Trophoblast cell (in vitro differentiated cells and primary cell): Measurements from ENCODE around the gene SUSD1.
"Not testable (repeated sequence)": the region's sequence is repeated elsewhere in the genome, so short reads cannot be mapped to it uniquely, and the experiment has no call there.

Experiments
- DNase-seq, 2 donors: peaks; one replicate each; pipeline ENCODE4 v3.0.0-alpha.2; 2016
- H2AFZ ChIP-seq: 2 replicates; pipeline ENCODE4 v1.6.1; 2013; ENCODE audit warnings: low read length, moderate library complexity, mild to moderate bottlenecking; ENCODE audit not compliant: insufficient read depth, poor library complexity
- H2AK5ac ChIP-seq: 2 replicates; pipeline ENCODE4 v1.6.1; 2013; ENCODE audit warnings: mild to moderate bottlenecking, low read length
- H2BK120ac ChIP-seq: 2 replicates; pipeline ENCODE4 v1.6.1; 2013; ENCODE audit warnings: low read length, mild to moderate bottlenecking, moderate library complexity; ENCODE audit not compliant: insufficient read depth, poor library complexity
- H2BK12ac ChIP-seq: 2 replicates; pipeline ENCODE4 v1.6.1; 2013; ENCODE audit warnings: mild to moderate bottlenecking, low read length, moderate library complexity
- H2BK5ac ChIP-seq: 2 replicates; pipeline ENCODE4 v1.6.1; 2013; ENCODE audit warnings: low read length, low read depth, moderate library complexity, mild to moderate bottlenecking; ENCODE audit not compliant: poor library complexity
- H3K14ac ChIP-seq: 2 replicates; pipeline ENCODE4 v1.6.1; 2013; ENCODE audit warnings: mild to moderate bottlenecking, low read length
- H3K18ac ChIP-seq: 2 replicates; pipeline ENCODE4 v1.6.1; 2013; ENCODE audit warnings: mild to moderate bottlenecking, low read length
- H3K23ac ChIP-seq: 2 replicates; pipeline ENCODE4 v1.6.1; 2013; ENCODE audit warnings: low read length
- H3K27ac ChIP-seq: 2 replicates; pipeline ENCODE4 v1.5.1; 2013; ENCODE audit warnings: low read depth, mild to moderate bottlenecking, inconsistent platforms, low read length, moderate library complexity
- H3K27me3 ChIP-seq: 2 replicates; pipeline ENCODE4 v1.6.1; 2013; ENCODE audit warnings: inconsistent platforms, mild to moderate bottlenecking, low read length, moderate library complexity; ENCODE audit not compliant: insufficient read depth
- H3K36me3 ChIP-seq, 2 experiments: 1 replicate in 1 of 2; 2 replicates in 1 of 2; pipeline ENCODE4 v1.6.1; 2013; ENCODE audit warnings: low read length in 2 of 2, mild to moderate bottlenecking in 2 of 2, moderate library complexity in 1 of 2; ENCODE audit not compliant: insufficient read depth in 2 of 2, control insufficient read depth in 1 of 2
- H3K4ac ChIP-seq: 2 replicates; pipeline ENCODE4 v1.6.1; 2013; ENCODE audit warnings: low read depth, mild to moderate bottlenecking, low read length, moderate library complexity
- H3K4me1 ChIP-seq, 2 experiments: 1 replicate in 1 of 2; 2 replicates in 1 of 2; pipeline ENCODE4 v1.6.1; 2013; ENCODE audit warnings: low read length in 2 of 2, mild to moderate bottlenecking in 2 of 2, moderate library complexity in 1 of 2; ENCODE audit not compliant: insufficient read depth in 2 of 2, control insufficient read depth in 1 of 2
- H3K4me2 ChIP-seq: 2 replicates; pipeline ENCODE4 v1.6.1; 2013; ENCODE audit warnings: inconsistent platforms, mild to moderate bottlenecking, low read length, moderate library complexity
- H3K4me3 ChIP-seq: 2 replicates; pipeline ENCODE4 v1.5.1; 2013; ENCODE audit warnings: mild to moderate bottlenecking, low read depth, low read length, inconsistent platforms
- H3K79me1 ChIP-seq: one replicate; pipeline ENCODE4 v1.6.1; 2013; ENCODE audit warnings: low read length
- H3K79me2 ChIP-seq: 2 replicates; pipeline ENCODE4 v1.6.1; 2013; ENCODE audit warnings: low read length, mild to moderate bottlenecking; ENCODE audit not compliant: control insufficient read depth, insufficient read depth, poor library complexity
- H3K9ac ChIP-seq: 2 replicates; pipeline ENCODE4 v1.6.1; 2013; ENCODE audit warnings: mild to moderate bottlenecking, low read length
- H3K9me3 ChIP-seq: 2 replicates; pipeline ENCODE4 v1.6.1; 2013; ENCODE audit warnings: low read depth, mild to moderate bottlenecking, control low read depth, inconsistent platforms, low read length; ENCODE audit not compliant: insufficient read depth
- H4K12ac ChIP-seq: 2 replicates; pipeline ENCODE4 v1.6.1; 2013; ENCODE audit warnings: low read depth, mild to moderate bottlenecking, low read length, moderate library complexity
- H4K8ac ChIP-seq: 2 replicates; pipeline ENCODE4 v1.6.1; 2013; ENCODE audit warnings: low read depth, mild to moderate bottlenecking, low read length, moderate library complexity
- H4K91ac ChIP-seq: one replicate; pipeline ENCODE4 v1.6.1; 2013; ENCODE audit warnings: low read depth, mild to moderate bottlenecking, low read length, moderate library complexity
- WGBS: extraction: QIAGEN DNeasy Blood & Tissue Kit; methylation state at CpG from one replicate; pipeline ENCODE4 v1.1.7; 2013; ENCODE audit warnings: missing lambda C conversion rate; ENCODE audit not compliant: insufficient read length, insufficient coverage; ENCODE audit errors: extremely low coverage; 5-methylcytosine and 5-hydroxymethylcytosine counted together

The SUSD1 gene

GRCh38 chr9:112076814-112077213 lies 98.3 kb downstream of the SUSD1 start:
- Histone ChIP-seq H3K27me3 (no peaks in the 10 kb centered on the region), H3K79me1 (peaks cover 8% of the 10 kb centered on the region), H2BK5ac (no peak overlapping the region), H3K27ac (no peak overlapping the region), H3K4me3 (no peak overlapping the region), H3K4ac (peak overlapping the region; percentile 25), H3K79me2 (peaks cover 2% of the 10 kb centered on the region), H2BK12ac (no peak overlapping the region), H4K91ac (no peak overlapping the region), H3K9me3 (no peaks in the 10 kb centered on the region), H3K9ac (no peak overlapping the region), H3K23ac (no peak overlapping the region), H4K8ac (no peak overlapping the region), H2BK120ac (no peak overlapping the region), H3K14ac (no peak overlapping the region), H3K36me3 (peaks cover 2 to 3% of the 10 kb centered on the region in 2 experiments), H3K18ac (peak overlapping the region; percentile 77), H3K4me2 (no peak overlapping the region), H3K4me1 (peaks cover 10 to 14% of the 10 kb centered on the region in 2 experiments), H2AK5ac (no peak overlapping the region), H4K12ac (no peak overlapping the region), H2AFZ (no peak overlapping the region)
- no CpG with 5 or more reads among the region's 7 CpGs for WGBS
- DNase-seq: no peak

GRCh38 chr9:112075009-112075378 lies 100.1 kb downstream of the SUSD1 start:
- Histone ChIP-seq H3K4me1 (peaks cover 10 to 14% of the 10 kb centered on the region in 2 experiments), H4K91ac (no peak overlapping the region)
- WGBS: no CpG with 5 or more reads among the region's 2 CpGs

GRCh38 chr9:112074250-112075008 lies 100.7 kb downstream of the SUSD1 start:
- no peaks in the 10 kb centered on the region for H3K9me3 ChIP-seq
- H3K4ac ChIP-seq: no peak overlapping the region
- H4K12ac ChIP-seq: no peak overlapping the region
- H3K9ac ChIP-seq: no peak overlapping the region
- H4K91ac ChIP-seq: peak overlapping the region; percentile 93
- peak; percentile 50 to 86 for DNase-seq
- H3K4me1 ChIP-seq: peaks cover 10 to 14% of the 10 kb centered on the region in 2 experiments
- H2AFZ ChIP-seq: no peak overlapping the region
- no peaks in the 10 kb centered on the region for H3K27me3 ChIP-seq
- H2BK5ac ChIP-seq: no peak overlapping the region
- H3K27ac ChIP-seq: peak overlapping the region; percentile 81
- H2BK120ac ChIP-seq: no peak overlapping the region
- no peaks in the 10 kb centered on the region for H3K36me3 ChIP-seq
- H4K8ac ChIP-seq: no peak overlapping the region
- no peak overlapping the region for H3K18ac ChIP-seq
- H3K14ac ChIP-seq: no peak overlapping the region
- H2BK12ac ChIP-seq: no peak overlapping the region
- H3K79me2 ChIP-seq: peaks cover 2% of the 10 kb centered on the region
- no peak overlapping the region for H3K4me3 ChIP-seq
- H3K79me1 ChIP-seq: peaks cover 8% of the 10 kb centered on the region
- no peak overlapping the region for H2AK5ac ChIP-seq
- WGBS: no CpG with 5 or more reads among the region's 11 CpGs
- H3K4me2 ChIP-seq: peak overlapping the region; percentile 37
- H3K23ac ChIP-seq: no peak overlapping the region

More at GRCh38 chr9:112075009-112075378, 100.1 kb downstream of the SUSD1 start:
- Histone ChIP-seq H4K12ac (no peak overlapping the region), H3K4ac (no peak overlapping the region), H3K36me3 (peaks cover 0 to 3% of the 10 kb centered on the region in 2 experiments), H3K9ac (no peak overlapping the region), H3K14ac (no peak overlapping the region), H3K4me3 (no peak overlapping the region), H3K23ac (no peak overlapping the region), H3K27me3 (no peaks in the 10 kb centered on the region), H2BK5ac (no peak overlapping the region), H2BK12ac (no peak overlapping the region), H3K79me2 (peaks cover 2% of the 10 kb centered on the region), H2AK5ac (no peak overlapping the region), H3K18ac (no peak overlapping the region), H4K8ac (no peak overlapping the region), H3K79me1 (peaks cover 8% of the 10 kb centered on the region), H3K4me2 (no peak overlapping the region), H2AFZ (no peak overlapping the region), H2BK120ac (no peak overlapping the region), H3K27ac (no peak overlapping the region), H3K9me3 (no peaks in the 10 kb centered on the region)
- DNase-seq: no peak

GRCh38 chr9:112073639-112074173 lies 101.4 kb downstream of the SUSD1 start:
- no CpG with 5 or more reads among the region's 10 CpGs for WGBS
- H3K4me2 ChIP-seq, H3K36me3 ChIP-seq, H3K4me3 ChIP-seq, H4K12ac ChIP-seq, H3K23ac ChIP-seq, H2AFZ ChIP-seq, H3K79me2 ChIP-seq, H3K27me3 ChIP-seq, H3K9me3 ChIP-seq, H3K9ac ChIP-seq, H3K79me1 ChIP-seq, DNase-seq: not testable (repeated sequence)
- peak overlapping the region; percentile 83 for H4K8ac ChIP-seq
- H2BK120ac ChIP-seq: peak overlapping the region; percentile 95
- H3K14ac ChIP-seq: peak overlapping the region; percentile 91
- peak overlapping the region; percentile 73 for H3K18ac ChIP-seq
- peak overlapping the region; percentile 81 for H3K27ac ChIP-seq
- H2BK12ac ChIP-seq: peak overlapping the region; percentile 77
- H4K91ac ChIP-seq: peak overlapping the region; percentile 93
- peak overlapping the region; percentile 69 for H2BK5ac ChIP-seq
- peaks cover 10 to 18% of the 10 kb centered on the region in 2 experiments for H3K4me1 ChIP-seq
- H2AK5ac ChIP-seq: peak overlapping the region; percentile 59
- H3K4ac ChIP-seq: peak overlapping the region; percentile 70
